RPMI7951 (cell line): ENCODE measurements around the gene PLAAT2. TPM values are rescaled to one million over a fixed set of nuclear protein-coding genes. Genes with fewer than 3 reads are reported as not detected.
"Not testable (repeated sequence)": the region's sequence is repeated elsewhere in the genome, so short reads cannot be mapped to it uniquely, and the experiment has no call there.

Source experiments
- DNase-seq: peaks from one replicate; pipeline ENCODE4 v3.0.0-alpha.2; 2012; ENCODE audit warnings: low read depth
- total RNA-seq: library from RNA; depleted of rRNA; stranded (reverse); fragments of >200 nt; shearing (Covaris generic); gene quantifications from 2 replicates; pipeline ENCODE4 v1.2.3, GENCODE V29; 2014

The PLAAT2 gene
- total RNA-seq, 1 experiment from 2014 or later, result not detected

DNA sequence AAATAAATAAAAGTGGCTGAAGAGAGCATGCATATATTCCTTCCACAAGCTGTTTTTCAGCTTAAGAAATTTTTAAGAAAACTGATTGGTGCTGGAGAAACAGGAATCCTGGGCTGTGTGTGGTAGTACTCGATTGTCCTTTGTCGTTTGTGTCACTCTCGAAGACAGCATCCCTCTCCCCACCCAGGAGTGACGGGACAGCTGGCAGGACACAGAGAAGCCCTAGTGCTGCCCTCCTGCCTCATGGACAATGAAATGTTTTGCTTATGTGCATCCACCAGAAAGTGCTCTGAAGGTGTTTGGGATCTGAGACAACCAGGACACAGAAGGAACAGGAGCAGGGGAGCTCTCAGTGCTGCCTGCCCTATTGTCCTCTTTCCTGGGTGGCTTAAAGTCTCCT lies 13.8 kb downstream of the PLAAT2 start:
- DNase-seq, result no peak

DNA sequence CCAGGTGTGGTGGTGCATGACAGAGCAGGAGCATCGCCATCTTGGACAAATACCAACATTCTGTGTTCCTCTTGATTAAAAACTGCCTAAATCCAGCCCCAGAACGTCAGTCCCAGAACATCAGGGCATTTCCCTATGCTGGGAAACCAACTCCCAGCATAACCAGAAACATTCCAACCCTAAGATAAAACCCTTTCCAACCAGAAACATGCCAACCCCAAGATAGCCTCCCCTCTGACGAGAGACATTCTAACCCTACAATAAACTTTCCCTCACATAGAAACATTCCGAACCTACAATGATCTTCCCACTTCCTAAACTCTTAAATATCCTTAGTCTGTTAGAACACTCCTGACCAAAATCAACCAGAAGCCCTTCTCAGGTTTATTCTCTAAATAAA lies 15.0 kb downstream of the PLAAT2 start:
- DNase-seq, result no peak

DNA sequence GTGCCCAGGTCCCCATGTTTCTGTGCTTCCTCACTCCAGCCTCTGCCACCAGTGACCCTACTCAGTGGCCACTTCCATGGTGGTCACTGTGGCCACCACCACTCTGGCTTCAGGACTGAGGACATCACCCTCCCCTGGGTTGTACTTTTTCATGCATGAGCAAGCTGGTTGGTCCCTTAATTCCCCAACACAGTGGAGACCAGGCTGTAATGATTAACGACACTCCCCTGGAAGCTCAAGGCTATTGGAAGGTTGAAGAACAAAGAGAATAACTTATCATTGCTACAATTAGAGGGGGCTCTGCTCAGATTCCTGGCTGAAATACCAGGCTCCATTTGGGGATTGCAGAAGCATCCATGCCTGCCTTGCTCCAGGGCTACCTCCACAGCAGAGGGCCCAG lies 16.1 kb downstream of the PLAAT2 start:
- no peak for DNase-seq

DNA sequence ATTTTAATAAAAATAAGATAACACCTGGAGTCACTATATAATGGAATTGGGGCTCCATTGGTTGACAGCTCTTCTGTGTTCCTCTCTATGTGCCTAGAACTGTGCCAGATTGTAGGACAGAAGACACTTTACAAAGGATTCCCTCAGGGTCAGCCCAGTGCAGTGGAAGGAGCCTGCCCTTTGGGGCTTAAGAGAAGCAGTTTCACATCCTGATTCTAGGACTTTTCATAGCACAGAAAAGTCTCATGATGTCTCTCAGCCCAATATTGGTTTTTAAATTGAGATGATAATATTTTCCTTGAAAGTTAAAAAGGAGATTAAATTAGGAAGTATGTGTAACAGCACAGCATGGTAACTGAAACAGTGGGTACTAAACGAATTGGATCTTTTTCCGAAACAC lies 19.5 kb downstream of the PLAAT2 start:
- DNase-seq, result no peak

DNA sequence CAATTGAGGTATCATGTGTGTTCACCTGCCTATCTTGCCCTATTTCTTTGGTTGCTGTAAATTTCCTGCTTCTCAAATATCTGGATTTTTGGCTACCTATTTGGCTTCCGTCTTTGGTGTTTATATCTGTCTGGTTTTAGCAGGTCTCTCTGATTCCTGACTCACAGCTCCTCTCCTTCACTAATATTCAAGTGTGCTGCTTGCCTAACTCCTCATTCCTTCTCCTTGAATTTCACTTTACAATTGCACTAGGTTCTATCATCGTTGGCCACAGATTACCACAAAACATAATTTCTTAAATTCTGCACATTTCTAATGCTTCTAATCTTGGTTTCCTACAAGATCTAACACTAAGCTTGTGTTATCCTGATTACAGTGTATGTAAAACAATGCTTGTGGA lies 20.7 kb downstream of the PLAAT2 start:
- not testable (repeated sequence) for DNase-seq

DNA sequence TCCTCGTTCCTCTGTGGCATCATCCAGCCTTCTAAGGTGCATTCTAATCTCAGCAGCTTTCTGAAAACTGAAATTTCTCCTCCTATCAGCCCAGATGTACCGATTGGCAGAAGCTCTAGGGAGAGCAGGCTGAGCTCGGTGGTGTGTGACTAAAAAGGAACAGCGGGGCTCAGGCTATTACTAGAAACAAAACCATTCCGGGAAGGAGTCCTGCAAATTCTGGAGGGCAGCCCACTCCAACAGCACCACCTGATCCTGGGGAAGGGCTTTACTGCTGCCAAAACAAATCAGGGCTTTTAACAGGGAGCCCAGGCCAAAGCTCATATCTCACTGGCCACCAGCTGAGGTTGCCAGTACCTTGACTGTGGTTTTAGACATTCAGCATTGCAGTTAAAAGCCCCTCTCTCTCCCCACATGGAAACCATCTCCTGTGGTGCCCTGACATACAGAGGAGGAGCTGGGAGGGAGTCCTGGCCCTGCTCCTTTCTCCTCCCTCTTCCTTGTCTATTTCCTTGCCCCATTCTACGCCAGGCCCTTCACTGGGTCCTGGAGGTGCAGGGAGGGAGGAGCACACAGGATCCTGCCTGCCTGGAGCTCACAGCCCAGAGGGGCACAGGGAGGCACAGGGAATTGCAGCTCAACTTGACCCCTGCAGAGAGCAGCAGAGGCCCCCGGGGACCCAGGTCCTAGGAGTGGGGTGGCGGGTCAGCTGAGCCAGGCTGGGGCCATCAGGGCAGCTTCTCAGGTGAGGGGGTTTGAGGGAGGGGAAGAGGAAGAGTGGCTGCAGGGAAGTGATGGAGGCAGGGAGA lies 25.7 kb downstream of the PLAAT2 start:
- DNase-seq, result peak; percentile 79

DNA sequence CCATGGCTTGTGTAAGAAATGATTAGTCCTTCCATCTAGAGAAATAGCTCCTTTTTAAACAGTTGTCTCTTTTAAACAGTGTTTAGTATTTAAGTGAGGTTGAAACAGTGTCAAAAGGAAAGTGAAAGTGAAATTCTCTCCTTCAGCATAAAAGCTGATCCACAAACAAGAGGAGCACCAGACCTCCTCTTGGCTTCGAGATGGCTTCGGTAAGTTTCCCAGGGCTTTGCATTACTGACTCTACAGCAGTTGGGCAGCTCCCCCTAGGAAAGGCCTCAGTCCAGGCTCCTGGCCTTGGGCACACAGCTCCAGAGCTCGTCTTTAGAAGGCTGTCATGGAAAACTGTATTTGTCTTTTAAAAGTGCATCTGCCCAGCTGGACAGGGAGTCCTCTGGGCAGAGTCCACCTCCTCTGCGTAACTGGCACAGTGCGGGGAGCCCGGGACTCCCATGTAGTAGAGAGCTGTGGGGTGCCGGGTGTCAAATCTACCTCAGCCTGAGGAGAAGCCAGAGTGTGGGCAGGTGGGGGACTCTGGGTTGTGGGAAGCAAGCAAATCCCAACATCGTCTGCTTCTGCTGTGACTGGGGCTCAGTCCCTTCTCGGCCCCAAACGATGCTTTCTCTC lies 26.4 kb downstream of the PLAAT2 start, which contains the start of gene PLAAT4:
PLAAT4 (plus strand) TSS at position 140 of the 624 bp plus-strand sequence; CDS start at position 201, 61 bp downstream.
- DNase-seq, result peak; percentile 72

DNA sequence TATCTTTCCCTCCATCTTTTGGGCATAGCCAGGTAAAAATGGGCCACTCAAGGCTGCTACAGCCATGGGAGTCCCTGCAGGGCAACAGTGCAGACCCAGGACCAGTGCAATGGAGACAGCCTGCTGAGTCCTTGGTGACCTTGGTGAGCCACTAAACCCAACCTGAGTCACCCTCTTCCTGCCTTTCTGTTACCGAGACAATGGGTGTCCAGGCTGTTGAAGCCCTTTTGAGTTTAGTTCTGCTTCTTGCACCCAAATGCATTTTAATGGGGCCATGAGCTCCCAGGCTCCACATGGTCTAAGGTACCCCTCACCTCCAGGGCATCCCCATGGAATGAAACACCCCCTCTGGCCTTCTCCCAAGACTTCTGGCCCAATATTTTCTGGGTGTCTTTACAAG lies 27.4 kb downstream of the PLAAT2 start:
- DNase-seq, result no peak

DNA sequence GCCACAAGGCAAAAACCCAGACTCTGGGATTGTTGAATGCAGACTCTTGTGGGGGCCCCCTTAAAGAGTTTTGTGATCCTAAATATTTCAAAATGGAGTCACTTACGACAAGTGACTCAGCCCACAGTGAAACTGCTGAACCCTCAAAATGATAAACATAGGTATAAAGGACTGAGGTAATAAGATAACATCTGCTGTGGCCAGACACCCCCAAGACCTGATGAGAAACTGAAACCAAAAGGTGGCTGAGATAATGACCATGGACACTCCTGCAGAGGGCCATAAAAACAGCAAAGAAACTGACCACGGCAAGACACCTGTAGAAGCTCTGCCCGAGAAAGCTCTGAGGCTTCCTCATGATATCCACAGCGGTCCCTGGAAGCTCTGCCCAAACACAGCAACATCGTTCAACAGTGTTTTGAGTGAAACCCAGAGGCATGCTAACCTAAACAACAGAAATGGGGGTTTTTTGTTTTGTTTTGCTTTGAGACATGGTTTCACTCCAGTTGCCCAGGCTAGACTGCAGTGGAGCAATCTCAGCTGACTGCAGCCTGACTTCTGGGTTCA lies 28.2 kb downstream of the PLAAT2 start:
- no peak for DNase-seq

DNA sequence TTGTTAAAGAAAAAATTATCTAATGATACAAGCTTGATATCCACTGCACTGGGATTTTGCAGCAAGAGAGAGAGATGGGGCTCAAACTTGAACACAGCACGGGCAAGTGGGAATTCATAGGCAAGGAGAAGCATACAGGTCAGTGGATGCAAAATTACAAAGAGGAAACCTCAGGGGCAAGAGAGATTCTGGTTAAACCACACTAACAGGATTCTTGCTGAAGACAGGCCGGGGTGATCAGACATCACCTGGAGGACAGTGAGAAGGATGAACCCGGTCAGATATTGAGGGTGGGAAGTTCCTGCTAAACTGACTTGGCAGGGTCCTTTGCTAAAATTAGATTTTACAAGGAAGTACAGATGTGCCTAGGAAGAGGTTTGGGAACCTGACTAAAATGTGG lies 29.1 kb downstream of the PLAAT2 start:
- DNase-seq, result no peak

DNA sequence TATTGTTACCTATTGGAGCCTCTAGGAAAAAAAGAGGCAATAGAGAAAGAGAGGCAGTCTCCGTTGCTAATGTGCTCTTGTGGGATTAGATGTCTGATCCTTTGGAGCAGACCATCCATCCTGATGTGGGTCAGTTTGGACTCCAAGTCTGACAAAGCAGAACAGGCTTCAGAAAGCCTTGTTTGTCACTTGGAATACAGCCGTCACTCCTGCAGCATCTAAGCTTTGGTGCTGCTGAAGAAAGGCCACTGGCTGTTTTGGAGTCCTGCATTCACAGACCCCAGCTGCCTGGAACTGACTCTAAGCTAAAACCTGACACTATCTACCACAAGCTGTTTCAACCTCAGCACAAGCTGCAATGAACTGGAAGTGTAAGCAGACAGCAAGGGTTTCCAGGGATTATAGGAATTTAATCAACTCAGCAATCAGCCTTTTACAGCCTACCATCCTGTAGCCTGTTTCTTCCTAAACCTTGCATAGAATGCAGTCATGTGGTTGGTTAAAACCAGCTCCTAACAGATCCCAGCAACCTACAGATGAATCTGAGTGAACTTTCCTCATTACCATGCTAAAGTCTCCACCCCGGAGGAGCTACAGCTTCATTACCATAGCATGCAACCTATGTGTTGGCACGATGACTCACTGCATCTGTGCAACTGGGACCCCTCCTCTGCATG lies 30.2 kb downstream of the PLAAT2 start:
- no peak for DNase-seq

DNA sequence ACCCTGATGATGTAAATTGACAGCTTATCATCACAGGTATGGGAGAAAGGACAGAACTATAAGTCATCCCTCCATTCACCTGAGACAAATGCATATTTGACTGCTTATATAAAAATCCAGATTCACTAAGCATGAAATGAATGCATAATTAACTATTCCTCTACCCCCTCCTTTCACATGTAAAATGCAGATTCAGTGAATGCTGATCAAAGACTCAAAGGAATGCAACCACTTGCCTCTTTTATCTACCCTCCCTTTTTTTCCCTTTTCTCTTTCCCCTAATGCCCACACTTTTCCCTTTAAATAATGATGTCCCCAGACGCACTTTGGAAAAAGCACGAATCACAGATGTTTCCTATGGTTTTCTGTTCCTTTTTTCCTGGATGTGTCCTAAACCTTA lies 31.1 kb downstream of the PLAAT2 start:
- no peak for DNase-seq

DNA sequence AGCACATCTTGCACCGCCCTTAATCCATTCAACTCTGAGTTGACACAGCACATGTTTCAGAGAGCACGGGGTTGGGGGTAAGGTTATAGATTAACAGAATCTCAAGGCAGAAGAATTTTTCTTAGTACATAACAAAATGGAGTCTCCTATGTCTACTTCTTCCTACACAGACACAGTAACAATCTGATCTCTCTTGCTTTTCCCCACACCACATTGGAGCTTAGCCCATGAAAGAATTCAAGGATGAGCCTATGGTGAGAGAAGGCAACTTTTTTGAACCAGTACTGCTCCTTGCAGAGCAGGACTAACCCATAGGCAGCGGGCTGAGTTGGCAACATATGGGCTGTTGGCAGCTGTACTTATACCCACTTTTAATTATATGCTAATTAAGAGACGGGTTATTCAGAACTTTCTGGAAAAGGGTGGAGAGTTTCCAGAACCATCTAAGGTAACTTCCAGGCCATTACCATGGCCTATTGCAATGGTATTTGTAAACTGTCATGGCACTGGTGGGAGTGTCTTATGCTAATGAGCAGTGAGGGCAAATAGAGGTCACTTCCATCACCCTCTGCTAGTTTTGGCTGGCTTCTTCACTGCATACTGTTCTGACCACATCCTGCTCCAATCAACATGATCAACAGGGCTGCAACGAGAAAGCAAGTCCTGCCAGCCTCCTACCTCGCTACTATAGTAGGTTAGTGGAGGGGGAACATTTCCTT lies 31.9 kb downstream of the PLAAT2 start:
- DNase-seq, result peak; percentile 87

DNA sequence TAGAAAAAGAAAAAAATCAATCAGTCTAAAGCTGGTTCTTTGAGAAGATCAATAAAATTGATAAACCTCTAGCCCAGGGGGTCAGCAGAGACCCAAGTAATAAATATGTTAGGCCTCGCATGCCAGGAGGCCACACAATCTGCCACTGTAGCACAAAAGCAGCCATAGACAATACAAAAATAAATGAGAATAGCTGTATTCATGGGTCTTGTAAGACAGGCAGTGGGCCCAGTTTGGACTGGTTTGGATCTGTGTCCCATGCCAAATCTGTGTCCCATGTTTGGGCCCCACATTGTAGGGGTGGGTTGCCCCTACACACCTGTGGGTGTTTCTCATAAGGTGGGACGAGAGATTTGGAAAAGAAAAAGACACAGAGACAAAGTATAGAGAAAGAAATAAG lies 33.2 kb downstream of the PLAAT2 start:
- DNase-seq, result no peak

DNA sequence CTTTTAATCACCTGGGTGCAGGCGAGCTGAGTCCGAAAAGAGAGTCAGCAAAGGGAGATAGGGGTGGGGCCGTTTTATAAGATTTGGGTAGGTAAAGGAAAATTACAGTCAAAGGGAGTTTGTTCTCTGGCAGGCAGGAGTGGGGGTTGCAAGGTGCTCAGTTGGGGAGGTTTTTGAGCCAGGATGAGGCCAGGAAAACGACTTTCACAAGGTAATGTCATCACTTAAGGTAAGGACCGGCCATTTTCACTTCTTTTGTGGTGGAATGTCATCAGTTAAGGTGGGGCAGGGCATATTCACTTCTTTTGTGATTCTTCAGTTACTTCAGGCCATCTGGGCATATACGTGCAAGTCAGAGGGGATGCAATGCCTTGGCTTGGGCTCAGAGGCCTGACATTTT lies 33.8 kb downstream of the PLAAT2 start:
- not testable (repeated sequence) for DNase-seq

DNA sequence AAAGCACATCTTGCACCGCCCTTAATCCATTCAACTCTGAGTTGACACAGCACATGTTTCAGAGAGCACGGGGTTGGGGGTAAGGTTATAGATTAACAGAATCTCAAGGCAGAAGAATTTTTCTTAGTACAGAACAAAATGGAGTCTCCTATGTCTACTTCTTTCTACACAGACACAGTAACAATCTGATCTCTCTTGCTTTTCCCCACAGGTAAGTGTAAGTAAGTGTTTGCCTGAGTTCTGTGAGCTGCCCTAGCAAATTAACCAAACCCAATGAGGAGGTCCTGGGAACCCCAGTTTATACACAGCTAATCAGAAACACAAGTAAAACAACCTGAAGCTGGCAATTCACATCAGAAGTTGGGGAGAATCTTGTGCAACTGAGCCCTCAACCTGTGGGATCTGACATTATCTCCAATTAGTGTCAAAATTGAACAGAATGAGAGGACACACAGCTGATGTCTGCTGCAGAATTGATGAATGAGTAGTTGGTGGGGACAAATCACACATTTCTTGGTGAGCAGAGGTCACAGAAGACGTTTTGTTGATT lies 34.4 kb downstream of the PLAAT2 start:
- not testable (repeated sequence) for DNase-seq

DNA sequence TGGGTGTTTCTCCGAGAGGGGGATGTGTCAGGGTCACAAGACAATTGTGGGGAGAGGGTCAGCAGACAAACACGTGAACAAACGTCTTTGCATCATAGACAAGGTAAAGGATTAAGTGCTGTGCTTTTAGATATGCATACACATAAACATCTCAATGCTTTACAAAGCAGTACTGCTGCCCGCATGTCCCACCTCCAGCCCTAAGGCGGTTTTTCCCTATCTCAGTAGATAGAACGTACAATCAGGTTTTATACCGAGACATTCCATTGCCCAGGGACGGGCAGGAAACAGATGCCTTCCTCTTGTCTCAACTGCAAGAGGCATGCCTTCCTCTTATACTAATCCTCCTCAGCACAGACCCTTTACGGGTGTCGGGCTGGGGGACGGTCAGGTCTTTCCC lies 35.0 kb downstream of the PLAAT2 start:
- DNase-seq, result not testable (repeated sequence)

DNA sequence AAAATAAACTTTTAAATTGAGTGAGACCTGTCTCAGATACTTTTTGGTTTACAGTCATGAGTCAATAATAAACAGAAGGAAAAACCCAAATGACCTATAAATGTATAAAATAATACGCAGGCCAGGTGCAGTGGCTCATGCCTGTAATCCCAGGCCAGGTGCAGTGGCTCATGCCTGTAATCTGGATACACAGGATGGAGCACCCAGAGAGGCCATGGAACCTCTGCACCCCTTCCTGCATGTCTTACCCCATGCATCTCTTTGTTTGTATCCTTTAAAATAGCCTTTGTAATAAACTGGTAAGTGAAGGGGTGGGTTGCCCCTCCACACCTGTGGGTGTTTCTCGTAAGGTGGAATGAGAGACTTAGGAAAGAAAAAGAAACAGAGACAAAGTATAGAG lies 35.5 kb downstream of the PLAAT2 start:
- DNase-seq, result no peak

DNA sequence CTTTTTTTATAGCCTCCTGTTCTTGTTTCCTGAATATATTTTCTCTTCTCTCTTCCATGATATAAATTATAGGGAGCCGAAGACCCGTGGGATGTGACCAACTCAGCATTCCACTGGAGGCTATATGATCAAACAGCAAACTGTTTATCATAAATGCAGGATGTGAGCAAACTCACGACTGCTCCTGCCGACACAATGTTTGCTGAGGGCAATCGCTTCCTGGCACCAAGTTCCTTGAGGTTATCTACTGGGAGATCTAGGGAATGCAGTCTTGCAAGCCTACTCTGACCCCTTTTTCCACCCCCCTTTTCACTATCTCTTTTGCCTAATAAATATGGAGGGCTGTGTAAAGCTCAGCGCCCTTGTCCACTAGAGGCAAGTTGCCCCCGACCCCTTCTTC lies 40.0 kb downstream of the PLAAT2 start:
- DNase-seq, result no peak

DNA sequence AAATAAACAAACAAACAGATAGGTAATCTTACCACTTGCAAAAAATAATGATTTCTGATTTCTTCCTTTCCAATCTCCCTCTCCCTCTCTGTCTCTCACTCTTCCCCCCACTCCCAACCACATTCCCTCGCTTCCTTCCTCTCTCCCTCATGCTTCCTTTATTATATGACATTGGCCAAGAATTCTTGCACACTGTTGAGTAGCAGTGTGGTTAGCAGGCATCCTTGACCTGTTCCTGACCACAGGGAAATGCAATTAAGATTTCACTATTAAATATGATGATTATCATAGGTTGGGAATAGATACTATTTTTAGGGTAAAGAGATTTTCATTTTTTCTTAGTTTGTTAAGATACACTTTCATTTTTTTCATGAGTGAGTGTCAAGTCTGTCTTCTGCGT lies 41.3 kb downstream of the PLAAT2 start:
- DNase-seq, result no peak

DNA sequence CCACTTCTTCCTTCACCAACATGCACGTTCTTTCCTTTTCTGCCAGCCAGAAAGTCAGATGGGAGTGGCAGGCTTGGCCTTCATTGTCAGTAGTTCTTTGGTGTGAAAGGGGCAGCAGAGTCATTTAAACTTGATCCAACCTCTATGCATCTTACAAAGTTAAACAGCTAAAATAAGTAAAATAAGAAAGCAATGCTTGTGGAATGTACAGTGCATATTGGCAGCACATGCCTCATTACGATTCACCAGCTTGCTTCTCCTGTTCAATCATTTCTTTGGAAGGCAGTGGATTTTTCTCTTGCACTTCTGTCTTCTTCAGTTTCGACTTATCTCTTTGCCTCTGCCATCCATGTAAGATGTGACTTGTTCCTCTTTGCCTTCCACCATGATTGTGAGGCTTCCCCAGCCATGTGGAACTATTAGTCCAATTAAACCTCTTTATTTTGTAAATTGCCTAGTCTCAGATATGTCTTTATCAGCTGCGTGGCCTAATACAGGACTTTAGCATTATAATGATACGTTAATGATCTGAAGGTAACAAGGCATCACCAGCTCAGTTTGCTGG lies 42.5 kb downstream of the PLAAT2 start:
- no peak for DNase-seq
